HG02943 (cell line): ENCODE measurements around the gene OST4.
A peak's percentile ranks its signal among the peaks of the same experiment; 100 is the strongest.

ENCODE experiments used
- ATAC-seq: cut with Tn5 transposase; IDR thresholded peaks from one replicate; pipeline ENCODE4 v1.9.1; 2021; ENCODE audit warnings: mild to moderate bottlenecking, low read depth, moderate library complexity; ENCODE audit not compliant: unreplicated experiment

Gene OST4

DNA sequence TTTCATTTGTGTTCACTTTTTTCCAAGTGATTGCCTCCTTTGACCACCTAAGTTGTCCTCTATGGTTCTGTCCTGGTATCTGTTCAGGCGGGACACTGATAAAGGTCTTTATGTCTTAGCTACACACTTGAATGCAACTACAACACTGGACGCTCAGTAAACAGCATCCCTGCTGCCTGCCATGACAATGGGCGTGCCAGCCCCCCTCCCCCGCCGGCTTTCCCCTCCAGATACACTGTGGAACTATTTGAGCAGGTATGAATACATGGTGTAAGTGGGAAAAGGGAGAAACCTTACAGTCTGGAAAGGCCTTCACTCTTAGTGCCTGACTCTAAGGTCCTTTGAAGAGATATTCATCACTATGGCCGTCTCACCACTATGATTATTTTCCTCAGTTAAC lies 14.3 kb downstream of the OST4 start:
- no peak for ATAC-seq

DNA sequence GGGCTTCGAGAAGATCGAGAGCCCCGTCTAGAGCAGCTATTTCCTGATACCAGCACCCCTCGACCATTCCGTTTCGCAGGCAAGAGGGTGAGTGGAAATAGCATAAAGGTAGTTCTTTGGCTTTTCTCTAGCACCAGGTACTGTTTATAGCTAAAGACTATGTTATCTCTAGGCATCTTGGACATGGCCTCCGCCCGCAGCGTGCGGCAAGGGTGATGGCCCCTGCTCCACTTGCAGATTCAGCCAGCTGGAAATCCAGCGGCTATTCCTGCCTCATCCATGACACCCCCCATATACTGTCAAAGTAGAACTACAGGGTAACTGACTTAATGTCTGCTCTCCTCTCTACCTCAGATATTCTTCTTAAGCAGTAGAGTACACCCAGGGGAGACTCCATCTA lies 16.7 kb downstream of the OST4 start:
- ATAC-seq: no peak

DNA sequence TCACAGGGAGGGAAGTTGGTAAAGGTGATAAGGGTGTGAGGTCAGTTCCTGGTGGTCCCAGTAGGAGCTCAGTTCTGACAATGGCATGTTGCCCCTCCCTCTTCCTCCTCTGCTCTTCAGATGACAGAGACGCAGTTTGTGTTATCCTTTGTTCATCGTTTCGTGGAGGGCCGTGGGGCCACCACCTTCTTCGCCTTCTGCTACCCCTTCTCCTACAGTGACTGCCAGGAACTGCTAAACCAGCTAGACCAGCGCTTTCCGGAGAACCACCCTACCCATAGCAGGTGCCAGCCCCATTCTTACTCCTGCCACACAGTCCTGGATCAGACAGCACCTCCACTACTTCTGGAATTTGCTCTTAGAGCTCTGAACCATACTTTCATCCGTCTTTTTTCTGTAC lies 17.7 kb downstream of the OST4 start:
- no peak for ATAC-seq

DNA sequence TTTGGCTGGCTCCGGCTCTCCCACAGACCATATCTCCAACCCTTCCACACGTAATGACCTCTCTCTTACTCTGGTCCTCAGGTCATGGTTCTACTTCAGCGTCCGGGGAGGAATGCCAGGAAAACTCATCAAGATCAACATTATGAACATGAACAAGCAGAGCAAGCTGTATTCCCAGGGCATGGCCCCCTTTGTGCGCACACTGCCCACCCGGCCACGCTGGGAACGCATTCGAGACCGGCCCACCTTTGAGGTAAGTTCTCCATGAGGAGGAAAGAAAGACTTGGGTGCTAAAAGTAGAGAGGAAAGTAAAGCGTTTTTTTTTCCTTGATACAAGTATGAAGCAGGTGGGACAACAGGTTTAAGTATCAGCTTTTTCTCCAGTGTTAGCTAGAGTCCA lies 18.1 kb downstream of the OST4 start:
- ATAC-seq: no peak

DNA sequence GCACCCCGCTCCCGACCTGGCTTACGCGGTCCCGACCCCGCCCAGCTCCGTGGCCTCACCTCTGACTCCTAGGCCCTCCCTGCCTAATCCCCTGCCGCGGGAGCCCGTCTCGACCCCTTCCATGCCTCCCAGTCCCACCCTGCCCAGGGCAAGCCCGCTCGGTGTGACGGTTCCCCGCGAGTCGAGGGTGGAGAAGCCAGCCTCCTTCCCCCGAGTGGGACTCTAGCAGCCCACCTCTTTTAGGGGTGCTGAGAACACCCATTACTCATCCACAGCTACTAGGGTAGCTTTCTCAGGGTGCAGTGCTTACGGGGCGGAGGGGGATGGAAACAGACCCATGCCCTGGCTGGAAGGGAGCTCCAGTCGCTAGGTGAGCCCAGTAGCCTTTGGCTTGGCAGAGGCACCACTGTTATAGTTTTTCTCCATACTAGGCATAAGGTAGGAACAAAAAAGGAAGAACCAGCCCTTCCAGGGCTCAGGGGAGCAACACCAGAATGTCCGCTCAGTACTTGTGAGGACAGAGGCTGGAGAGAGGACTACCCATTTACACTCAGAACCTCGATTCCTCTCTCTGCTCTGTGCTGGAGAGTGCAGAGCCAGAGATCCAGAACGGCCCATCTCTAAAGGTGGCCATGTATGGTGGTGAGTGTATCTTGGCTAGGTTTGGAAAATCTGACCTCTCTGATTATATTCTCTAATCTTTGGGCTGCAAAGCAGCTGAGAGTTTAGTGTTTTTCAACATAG lies 19.4 kb downstream of the OST4 start:
- no peak for ATAC-seq

DNA sequence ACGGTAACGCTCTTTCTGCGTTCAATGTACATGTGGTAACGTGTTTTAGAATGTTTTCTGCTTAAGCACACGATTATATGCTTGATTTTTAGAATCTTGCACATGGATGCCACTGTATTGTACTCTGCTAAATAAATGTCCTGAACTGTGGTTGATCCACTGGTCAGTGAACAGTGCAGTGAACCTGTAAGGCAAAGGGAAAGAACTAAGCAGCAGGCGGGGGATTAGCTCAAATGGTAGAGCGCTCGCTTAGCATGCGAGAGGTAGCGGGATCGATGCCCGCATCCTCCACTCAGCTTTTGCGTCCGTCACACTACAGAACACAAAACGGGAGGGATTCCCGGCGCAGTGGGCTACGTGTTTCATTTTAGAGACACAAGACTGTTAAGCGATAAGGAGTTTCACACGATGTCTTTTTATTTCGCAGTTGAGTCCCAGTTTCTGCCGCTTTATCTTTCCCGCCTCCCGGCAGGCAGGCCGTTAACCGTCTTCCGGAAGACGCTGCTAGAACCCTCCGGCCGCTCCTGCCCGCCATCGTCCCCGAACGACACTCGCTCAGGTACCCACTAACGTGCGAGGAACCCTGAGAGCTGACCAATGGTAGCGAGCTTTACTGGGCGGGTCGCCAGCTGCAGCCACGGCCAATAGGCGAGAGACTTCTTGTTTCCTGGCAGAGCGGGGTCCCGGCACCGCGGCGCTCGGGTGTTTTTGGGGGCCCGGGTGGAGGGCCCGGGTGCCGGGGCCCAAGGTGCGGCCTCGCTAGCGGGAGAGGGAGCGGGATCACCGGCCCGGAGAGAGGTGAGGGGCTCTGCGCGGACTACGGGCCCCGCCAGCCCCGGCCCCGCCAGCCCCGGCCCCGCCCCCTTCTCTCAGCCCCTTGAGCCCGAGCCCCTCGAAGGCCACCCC lies 20.2 kb downstream of the OST4 start, which contains the start of gene AGBL5:
Gene AGBL5, plus strand, starts transcription at position 673 of the 906 bp plus-strand sequence. CDS start 1,291 bp downstream, outside the sequence.
- peak; percentile 65 for ATAC-seq

DNA sequence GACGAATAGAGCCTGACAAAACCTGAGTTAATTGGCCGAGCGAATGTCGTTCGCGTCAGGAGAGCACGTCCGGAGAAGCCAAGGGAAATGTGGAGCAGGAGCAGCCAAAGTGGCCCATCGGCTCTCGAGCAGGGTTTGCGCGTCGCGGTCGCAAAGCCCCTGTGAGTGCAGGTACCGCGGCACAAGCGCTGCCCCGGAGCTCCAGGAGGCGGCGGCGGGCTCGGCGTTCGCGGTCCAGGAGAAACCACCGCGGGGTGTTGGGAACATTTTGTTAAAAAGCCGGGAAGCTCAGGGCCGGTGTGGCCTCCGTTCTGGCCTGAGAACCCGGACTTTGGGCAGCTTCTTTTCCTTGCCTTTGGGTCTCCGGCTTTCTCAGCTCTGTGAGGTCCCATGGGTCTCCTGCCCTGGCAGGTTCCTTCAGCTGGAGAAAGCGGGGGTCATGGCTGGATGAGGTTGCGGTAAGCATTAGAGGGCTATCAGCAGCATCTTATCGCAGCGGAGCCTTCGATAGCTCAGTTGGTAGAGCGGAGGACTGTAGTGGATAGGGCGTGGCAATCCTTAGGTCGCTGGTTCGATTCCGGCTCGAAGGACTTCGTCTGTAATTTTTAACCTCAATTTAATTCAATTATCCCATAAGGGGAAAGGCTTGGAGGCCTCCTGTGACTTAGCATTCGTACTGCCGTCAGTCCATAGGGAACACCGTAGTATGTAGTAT lies 21.0 kb downstream of the OST4 start:
- ATAC-seq: peak; percentile 50

DNA sequence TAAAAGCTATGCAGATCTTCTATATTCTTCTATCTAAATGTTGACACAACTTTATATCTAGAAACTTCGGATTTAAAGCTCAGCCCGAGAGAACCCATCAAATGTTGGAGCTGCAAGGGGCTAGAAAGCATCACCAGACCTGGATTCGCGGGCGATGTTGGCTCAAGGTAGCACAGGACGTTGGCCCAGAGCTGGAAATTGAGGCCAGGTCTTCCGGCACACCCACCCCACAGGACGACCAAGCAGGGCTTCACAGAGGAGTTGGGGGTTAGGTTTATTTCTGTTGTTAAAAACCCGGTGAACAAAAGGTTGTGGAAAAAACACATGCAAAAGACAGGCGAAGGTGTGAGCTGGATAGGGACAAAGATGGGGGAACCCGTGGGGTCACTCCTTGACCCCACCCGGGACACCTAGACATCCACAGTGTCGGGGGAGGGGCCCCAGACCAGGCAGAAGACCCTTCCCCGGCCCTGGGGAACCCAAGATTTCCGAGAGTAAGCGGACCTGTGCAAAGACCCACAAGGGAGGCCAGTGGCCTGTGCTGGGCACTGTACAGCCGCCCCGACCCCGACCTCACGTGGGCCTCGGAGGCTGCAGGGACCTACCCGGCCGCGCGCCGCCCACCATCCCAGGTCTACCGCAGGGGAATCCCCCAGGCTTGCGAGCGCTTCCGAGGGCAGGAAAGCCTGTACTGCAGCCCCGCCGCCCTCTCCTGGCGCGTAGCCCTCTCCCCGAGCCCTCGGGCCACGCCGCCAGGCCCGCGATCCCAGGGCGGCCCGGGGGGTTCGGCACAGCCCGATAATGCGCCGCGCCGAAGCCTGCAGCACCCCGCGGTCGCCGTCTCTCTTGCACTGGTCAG lies 21.8 kb downstream of the OST4 start:
- ATAC-seq: peak; percentile 14

DNA sequence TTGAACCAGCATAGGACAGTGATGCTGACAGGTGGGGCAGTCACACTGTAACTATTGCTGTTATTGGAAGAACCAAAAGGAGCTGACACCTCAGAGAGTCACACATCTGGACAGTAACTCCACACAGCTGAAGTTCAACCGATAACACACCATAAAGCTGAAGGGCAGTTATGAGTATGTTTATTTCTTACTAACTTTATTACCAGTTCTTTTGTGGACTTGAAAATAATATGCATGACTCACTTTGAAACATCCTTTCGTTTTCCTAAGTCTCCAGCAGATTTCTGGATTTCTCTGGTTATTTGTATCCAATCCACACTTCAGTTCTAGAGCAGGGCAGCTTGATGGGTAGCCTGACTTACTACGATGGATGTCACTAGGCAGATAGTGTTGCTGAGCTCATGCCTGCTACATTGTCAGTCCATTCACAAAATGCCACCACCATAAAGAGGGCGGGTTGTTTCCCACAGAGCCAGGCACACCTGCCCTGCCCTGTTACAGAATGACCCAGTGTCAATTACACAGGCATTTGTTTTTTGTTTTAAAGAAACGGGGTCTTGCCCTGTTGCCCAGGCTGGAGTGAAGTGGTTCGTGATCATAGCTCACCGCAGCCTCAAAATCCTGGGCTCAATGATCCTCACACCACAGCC lies 28.3 kb downstream of the OST4 start:
- ATAC-seq: no peak

DNA sequence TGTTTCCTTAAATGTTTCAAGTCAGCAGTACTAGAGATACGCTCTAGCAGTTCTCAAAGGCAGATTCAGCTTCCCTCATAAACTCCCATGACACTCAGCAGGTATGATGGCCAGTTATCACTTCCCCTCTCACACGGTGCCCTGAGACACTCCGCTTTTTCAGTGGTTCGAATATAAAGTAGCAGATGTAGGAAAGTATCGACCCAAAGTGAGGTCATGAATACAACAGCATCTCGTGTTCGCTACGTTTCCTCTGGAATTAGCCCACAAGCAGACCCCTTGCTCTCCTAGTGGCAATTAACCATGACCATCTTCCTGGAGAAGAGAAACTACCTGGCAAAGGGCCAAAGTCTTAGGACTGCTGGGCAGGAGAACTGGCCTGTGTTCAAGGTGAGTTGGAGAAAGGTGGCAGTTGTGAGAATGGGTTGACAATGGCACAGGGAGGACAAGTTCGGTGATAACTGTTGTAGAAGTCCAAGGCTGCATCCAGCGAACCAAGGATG lies 29.2 kb downstream of the OST4 start:
- ATAC-seq: no peak

DNA sequence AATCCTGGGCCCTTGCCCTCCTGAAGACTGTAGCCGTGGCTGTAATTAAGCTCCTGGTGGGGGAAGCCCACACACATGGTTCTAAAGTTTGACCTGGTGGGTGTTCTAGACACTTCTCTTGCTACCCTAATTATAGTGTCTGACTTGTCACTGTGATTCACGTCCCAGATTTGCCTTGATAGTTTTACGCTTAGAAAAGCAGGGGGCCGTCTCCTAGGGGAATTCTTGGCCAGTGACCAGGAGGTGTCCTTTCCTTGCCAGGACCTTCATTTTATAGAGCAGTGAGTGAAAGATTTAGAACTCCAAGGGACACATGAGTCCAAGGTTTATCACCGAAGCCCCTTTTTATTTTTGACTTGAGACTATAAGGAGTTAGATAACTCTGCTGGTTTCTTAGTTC lies 29.7 kb downstream of the OST4 start:
- ATAC-seq: no peak

DNA sequence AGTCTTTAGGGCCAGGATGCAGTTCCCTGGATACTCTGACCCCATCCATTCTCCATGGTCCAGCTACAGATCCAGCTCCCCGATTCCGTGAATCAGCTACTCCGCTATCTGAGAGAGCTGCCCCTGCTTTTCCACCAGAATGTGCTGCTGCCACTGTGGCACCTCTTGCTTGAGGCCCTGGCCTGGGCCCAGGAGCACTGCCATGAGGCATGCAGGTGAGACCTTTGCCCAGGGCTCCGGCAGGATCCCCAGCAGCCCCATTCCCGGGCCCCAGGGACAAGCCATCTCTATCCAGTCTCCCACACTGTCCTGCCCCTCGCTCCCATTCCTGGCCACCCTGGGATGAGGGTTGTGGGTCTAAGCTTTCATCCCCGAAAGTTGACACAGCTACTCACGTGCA lies 31.2 kb downstream of the OST4 start:
- ATAC-seq: no peak

DNA sequence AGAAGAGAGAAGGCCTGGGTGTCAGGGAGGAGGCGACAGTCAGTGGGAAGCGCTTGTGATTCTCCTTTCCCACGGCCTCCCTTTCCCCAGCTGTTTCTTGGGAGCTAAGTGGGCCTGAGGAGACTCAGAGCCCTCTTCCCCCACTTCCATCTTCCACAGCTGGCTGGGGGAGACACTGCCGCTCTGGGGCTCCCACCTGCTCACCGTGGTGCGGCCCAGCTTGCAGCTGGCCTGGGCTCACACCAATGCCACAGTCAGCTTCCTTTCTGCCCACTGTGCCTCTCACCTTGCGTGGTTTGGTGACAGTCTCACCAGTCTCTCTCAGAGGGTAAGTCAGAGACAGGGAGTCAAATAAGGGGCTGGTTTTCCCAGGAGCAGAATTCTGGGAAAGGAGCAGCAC lies 31.6 kb downstream of the OST4 start:
- no peak for ATAC-seq

DNA sequence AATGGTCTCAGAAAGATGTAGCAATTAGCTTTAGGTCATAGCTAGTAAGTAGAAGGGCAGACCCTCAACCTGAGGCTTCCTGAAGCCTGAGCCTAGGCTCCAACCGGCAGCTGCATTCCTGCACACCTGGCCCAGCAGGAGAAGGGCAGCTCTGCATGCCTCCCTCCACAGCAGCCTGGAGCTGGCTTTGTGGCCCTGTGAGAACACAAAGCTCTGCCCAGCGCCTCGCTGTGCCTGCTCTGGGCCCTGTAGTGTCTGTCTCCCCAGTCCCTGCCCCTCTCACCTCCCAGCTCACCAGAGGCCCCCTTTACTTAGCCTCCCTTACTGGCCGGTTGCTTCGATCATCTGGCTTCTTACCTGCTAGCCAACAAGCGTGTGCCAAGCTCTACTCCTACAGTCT lies 32.0 kb downstream of the OST4 start:
- ATAC-seq: no peak

DNA sequence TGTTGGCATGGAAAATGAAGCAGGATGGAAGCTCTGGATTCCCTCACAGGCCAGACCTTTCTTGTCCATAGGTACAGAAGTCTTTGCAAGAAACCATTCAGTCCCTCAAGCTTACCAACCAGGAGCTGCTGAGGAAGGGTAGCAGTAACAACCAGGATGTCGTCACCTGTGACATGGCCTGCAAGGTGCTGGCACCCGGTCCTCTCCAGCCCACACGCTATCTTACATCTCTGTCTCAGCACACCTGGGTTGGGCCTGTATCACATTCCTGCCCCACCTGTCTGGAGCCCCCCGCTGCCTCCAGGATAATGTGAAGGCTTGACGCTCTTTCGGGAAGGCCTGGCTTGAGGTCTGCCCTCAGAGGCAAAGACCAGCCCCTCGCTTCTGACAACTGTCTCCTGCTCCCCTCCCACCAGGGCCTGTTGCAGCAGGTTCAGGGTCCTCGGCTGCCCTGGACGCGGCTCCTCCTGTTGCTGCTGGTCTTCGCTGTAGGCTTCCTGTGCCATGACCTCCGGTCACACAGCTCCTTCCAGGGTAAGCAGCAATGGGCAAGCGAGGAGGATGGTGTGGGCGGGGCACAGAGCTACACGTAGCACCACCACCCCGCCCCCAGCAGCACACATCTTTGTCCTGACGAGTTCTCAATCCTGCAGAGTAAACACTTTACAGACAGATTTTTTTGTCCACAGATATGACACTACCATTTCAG lies 32.7 kb downstream of the OST4 start:
- no peak for ATAC-seq

DNA sequence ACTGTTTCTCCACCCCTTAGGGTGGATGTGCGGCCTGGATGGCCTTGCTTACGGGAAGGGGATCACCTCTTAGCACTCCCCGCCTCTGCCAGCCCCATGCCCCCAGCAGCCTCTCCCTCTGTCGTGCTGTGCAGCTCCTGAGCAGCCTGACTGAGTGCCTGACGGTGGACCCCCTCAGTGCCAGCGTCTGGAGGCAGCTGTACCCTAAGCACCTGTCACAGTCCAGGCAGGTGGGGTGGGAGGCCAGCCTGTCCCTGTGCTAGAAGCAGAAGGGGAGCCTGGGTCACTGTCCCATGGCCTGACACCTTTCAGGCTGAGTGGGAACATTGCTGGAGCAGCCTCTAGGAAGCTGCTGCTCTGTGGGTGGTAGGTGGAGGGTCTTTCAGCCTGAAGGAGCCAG lies 33.4 kb downstream of the OST4 start:
- ATAC-seq: no peak

DNA sequence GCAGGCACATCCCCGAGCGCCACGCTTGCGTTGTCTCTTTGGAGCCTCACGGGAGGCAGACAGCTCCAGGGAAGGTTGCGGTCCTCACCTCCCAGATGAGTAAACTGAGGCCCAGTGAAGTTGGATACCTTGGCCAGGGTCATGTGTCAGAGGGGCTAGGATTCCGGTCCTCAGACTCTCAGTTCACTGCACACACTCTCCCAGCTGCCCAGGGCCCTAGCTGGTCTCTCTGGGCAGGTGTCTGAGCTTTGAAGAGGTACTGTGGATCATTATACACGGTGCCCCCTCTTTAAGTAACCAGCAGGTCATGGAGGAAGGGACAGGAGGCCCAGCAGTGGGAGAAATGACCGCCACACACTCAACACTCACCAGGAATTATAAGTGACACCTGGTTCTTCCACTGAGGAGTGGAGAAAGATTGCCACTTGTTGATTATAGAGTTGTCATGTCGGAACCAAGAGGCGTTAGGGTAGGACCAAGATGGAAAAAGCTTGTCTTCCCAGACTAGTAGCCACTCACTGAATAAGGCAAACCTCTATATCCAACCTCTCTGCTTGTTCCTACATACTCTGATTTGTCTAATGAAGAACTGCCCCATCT lies 38.1 kb downstream of the OST4 start:
- no peak for ATAC-seq

DNA sequence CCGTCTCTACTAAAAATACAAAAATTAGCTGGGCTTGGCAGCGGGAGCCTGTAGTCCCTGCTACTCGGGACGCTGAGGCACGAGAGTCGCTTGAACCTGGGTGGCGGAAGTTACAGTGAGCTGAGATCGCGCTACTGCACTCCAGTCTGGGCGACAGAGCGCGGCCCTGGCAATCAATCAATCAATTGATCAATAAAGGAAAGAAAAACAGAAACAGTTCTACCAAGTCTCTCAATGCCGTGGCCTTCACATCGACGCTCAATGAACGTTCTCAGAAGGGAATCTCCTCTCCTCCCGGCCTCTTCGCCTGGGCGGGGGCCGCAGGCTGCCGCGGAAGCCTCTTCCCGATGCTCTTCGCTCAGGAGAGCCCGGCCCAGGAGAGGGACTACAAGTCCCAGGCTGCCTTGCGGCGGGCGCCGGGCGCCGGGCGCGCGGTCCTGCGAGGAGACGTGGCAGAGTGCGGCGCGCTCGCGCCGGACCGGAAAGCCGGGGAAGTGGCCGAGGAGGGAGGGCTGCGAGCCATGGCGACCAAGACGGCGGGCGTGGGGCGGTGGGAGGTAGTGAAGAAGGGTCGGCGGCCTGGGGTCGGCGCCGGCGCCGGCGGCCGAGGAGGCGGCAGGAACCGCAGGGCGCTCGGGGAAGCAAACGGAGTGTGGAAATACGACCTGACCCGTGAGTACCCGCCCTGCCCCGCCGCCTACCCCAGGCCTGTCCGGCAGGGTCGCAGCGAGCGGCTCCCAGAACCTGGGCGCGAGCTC lies 38.8 kb downstream of the OST4 start, which contains the start of gene TMEM214:
Gene TMEM214, plus strand, starts transcription at position 471 of the 758 bp plus-strand sequence. Its CDS starts 51 bp downstream, at position 522.
- ATAC-seq: peak; percentile 95
